A549 (cell line): ENCODE results near the gene TMEM86B. TPM values are rescaled to one million over a fixed set of nuclear protein-coding genes. Genes with fewer than 3 reads are reported as not detected.

ENCODE experiments used
- ATAC-seq, 2 experiments: fragments of 200-7000 bp in 1 of 2; fragments of >200 bp in 1 of 2; cut with Nextera tagmentation in 1 of 2; cut with Tn5 transposase in 1 of 2; 3 replicates each; pipeline versions ENCODE4 v1.8.0 to v1.9.1; 2018 to 2020; ENCODE audit warnings: mild to moderate bottlenecking in 1 of 2, moderate library complexity in 1 of 2
- CTCF ChIA-PET: fragments of 300-600 bp; sonication (Branson Sonifier 250); formaldehyde crosslinking; extraction: SDS; loops from one replicate; lab custom pipeline; 2021; ENCODE audit warnings: antibody characterized with exemption, inconsistent platforms; lab: Yijun Ruan, JAX
- POLR2A ChIA-PET: fragments of 350-600 bp; formaldehyde crosslinking; extraction: SDS; loops from one replicate; lab custom pipeline; 2021; ENCODE audit warnings: antibody characterized with exemption, inconsistent platforms; lab: Yijun Ruan, JAX
- DNase-seq, 2 experiments: peaks; one replicate each; pipeline versions ENCODE4 v3.0.0 to v3.0.0-alpha.2; 2011 to 2016; ENCODE audit warnings: low read depth in 1 of 2, low spot score in 1 of 2
- FAIRE-seq: peaks from 2 replicates; lab custom pipeline; 2011; peaks lifted over from hg19 to GRCh38; lab: Jason Lieb, UNC
- H3K27ac ChIP-seq, 2 experiments: fragments of >200 bp; sonication (Bioruptor Twin); formaldehyde crosslinking; 3 replicates each; pipeline ENCODE4 v1.5.1; 2016 to 2017
- H3K4me1 ChIP-seq: fragments of >200 bp; sonication (Bioruptor Twin); formaldehyde crosslinking; 3 replicates; pipeline ENCODE4 v1.6.1; 2016
- H3K4me2 ChIP-seq: fragments of >200 bp; sonication (Bioruptor Twin); formaldehyde crosslinking; 3 replicates; pipeline ENCODE4 v1.6.1; 2016
- H3K4me3 ChIP-seq: fragments of >200 bp; sonication (Bioruptor Twin); formaldehyde crosslinking; 3 replicates; pipeline ENCODE4 v1.5.1; 2016
- H3K9me3 ChIP-seq: fragments of >200 bp; sonication (Bioruptor Twin); formaldehyde crosslinking; 3 replicates; pipeline ENCODE4 v1.6.1; 2016
- BCL3 ChIP-seq: fragments of >200 bp; sonication (Bioruptor Twin); formaldehyde crosslinking; IDR thresholded peaks from 3 replicates; pipeline ENCODE4 v1.6.1; 2016
- BHLHE40 ChIP-seq: IDR thresholded peaks from 2 replicates; pipeline ENCODE4 v1.6.1; 2012; ENCODE audit warnings: low read depth, low read length, inconsistent platforms
- CEBPB ChIP-seq, 2 experiments: fragments of >200 bp in 1 of 2; sonication (Bioruptor Twin) in 1 of 2; formaldehyde crosslinking in 1 of 2; IDR thresholded peaks; 2 replicates each; pipeline ENCODE4 v1.6.1; 2012 to 2016
- CHD2 ChIP-seq: fragments of 150-350 bp; IDR thresholded peaks from 2 replicates; pipeline ENCODE4 v1.6.1; 2014; ENCODE audit warnings: low read length; ENCODE audit not compliant: partially characterized antibody
- CHD4 ChIP-seq: fragments of 200-600 bp; sonication (generic); IDR thresholded peaks from 2 replicates; pipeline ENCODE4 v1.6.1; 2016; ENCODE audit warnings: antibody characterized with exemption, mild to moderate bottlenecking, borderline replicate concordance
- EHMT2 ChIP-seq: fragments of 200-600 bp; sonication (generic); IDR thresholded peaks from 2 replicates; pipeline ENCODE4 v1.6.1; 2016; ENCODE audit warnings: antibody characterized with exemption, low read depth, mild to moderate bottlenecking, moderate library complexity
- ELK1 ChIP-seq: fragments of 150-350 bp; IDR thresholded peaks from 2 replicates; pipeline ENCODE4 v1.6.1; 2014; ENCODE audit warnings: low read depth, mild to moderate bottlenecking, low read length
- ESRRA ChIP-seq: fragments of 150-350 bp; IDR thresholded peaks from 2 replicates; pipeline ENCODE4 v1.6.1; 2014; ENCODE audit warnings: mild to moderate bottlenecking, low read length, borderline replicate concordance
- FOXS1 ChIP-seq: fragments of 250-450 bp; sonication (Bioruptor Pico); IDR thresholded peaks from 2 replicates; pipeline ENCODE4 v1.5.0; 2020; ENCODE audit warnings: mild to moderate bottlenecking, moderate library complexity
- HDAC2 ChIP-seq: fragments of 200-600 bp; sonication (generic); IDR thresholded peaks from 2 replicates; pipeline ENCODE4 v1.6.1; 2016
- HEYL ChIP-seq: fragments of 250-450 bp; sonication (Bioruptor Pico); IDR thresholded peaks from 2 replicates; pipeline ENCODE4 v1.8.0; 2021; ENCODE audit warnings: mild to moderate bottlenecking, moderate library complexity
- HOXB13 ChIP-seq: fragments of 250-450 bp; sonication (Bioruptor Pico); IDR thresholded peaks from 2 replicates; pipeline ENCODE4 v1.5.0; 2020; ENCODE audit warnings: low read depth, mild to moderate bottlenecking, moderate library complexity
- JUNB ChIP-seq: fragments of >200 bp; sonication (Bioruptor Twin); formaldehyde crosslinking; IDR thresholded peaks from 2 replicates; pipeline ENCODE4 v1.6.1; 2016
- MAFK ChIP-seq: fragments of 450-650 bp; IDR thresholded peaks from 2 replicates; pipeline ENCODE4 v1.6.1; 2014; ENCODE audit not compliant: partially characterized antibody
- MAX ChIP-seq: IDR thresholded peaks from 2 replicates; pipeline ENCODE4 v1.6.1; 2012
- NFE2L2 ChIP-seq: fragments of 150-350 bp; conservative IDR thresholded peaks from 2 replicates; pipeline ENCODE4 v1.6.1; 2014; ENCODE audit warnings: low read length
- PHF8 ChIP-seq: fragments of 200-600 bp; sonication (generic); IDR thresholded peaks from 2 replicates; pipeline ENCODE4 v1.6.1; 2016; ENCODE audit warnings: low read depth, mild to moderate bottlenecking, antibody characterized with exemption, moderate library complexity, borderline replicate concordance
- POLR2AphosphoS2 ChIP-seq: conservative IDR thresholded peaks from 2 replicates; pipeline ENCODE4 v1.6.1; 2012; ENCODE audit warnings: low read length, improper control_type of control experiment, inconsistent platforms
- RCOR1 ChIP-seq: fragments of 150-350 bp; IDR thresholded peaks from 2 replicates; pipeline ENCODE4 v1.6.1; 2014; ENCODE audit warnings: antibody characterized with exemption, low read length, low read depth
- SMC3 ChIP-seq: fragments of >200 bp; sonication (Bioruptor Twin); formaldehyde crosslinking; IDR thresholded peaks from 3 replicates; pipeline ENCODE4 v1.6.1; 2018; ENCODE audit warnings: inconsistent platforms
- SREBF2 ChIP-seq: fragments of 450-650 bp; IDR thresholded peaks from 2 replicates; pipeline ENCODE4 v1.6.1; 2014; ENCODE audit warnings: mild to moderate bottlenecking, moderate library complexity
- TP53 ChIP-seq: fragments of 250-450 bp; sonication (Bioruptor Pico); IDR thresholded peaks from 2 replicates; pipeline ENCODE4 v1.5.0; 2021; ENCODE audit warnings: mild to moderate bottlenecking, moderate library complexity
- ZC3H11A ChIP-seq: fragments of 450-650 bp; IDR thresholded peaks from 2 replicates; pipeline ENCODE4 v1.6.1; 2014; ENCODE audit warnings: antibody characterized with exemption, mild to moderate bottlenecking
- ZFP36 ChIP-seq: fragments of 450-650 bp; IDR thresholded peaks from 2 replicates; pipeline ENCODE4 v1.6.1; 2014; ENCODE audit warnings: borderline replicate concordance; ENCODE audit not compliant: partially characterized antibody
- ZSCAN20 ChIP-seq: fragments of 250-450 bp; sonication (Bioruptor Pico); IDR thresholded peaks from 2 replicates; pipeline ENCODE4 v1.8.0; 2022; ENCODE audit warnings: mild to moderate bottlenecking, moderate library complexity
- WGBS: methylation state at CpG from one replicate; pipeline ENCODE4 v1.1.6; 2017; ENCODE audit errors: missing lambda C conversion rate; 5-methylcytosine and 5-hydroxymethylcytosine counted together
- polyA plus RNA-seq, 4 experiments: library from polyadenylated mRNA; depleted of rRNA in 3 of 4; stranded (reverse); fragments of >200 nt; fragmentation: RNase III in 1 of 4; extraction: RNeasy Plus Mini Kit Qiagen cat#74134 plus additional on column Dnase treatment in 1 of 4; gene quantifications; 2 replicates in 3 of 4; 3 replicates in 1 of 4; pipeline ENCODE4 v1.2.3, GENCODE V29; 2011 to 2017
- TF ChIP-seq, protein P1 (sequence below): fragments of 250-450 bp; sonication (Bioruptor Pico); IDR thresholded peaks from 2 replicates; pipeline ENCODE4 v1.5.0; 2020; ENCODE audit warnings: low read depth, mild to moderate bottlenecking, moderate library complexity

TMEM86B gene
- polyA plus RNA-seq, 2 of the 4 experiments (the other 2 are of a cell fraction): 1.6 to 3.4 TPM

- no peak for DNase-seq
- ChIA-PET POLR2A (no interaction called here), CTCF (interaction anchor here (1.1 to 1.8 kb wide), 5 partner anchors 10 to 100 kb away, joined by 3 to 6 read pairs (median 4); no protein-coding TSS in a partner anchor)
- no peak overlapping the region for H3K27ac ChIP-seq
- no peak overlapping the region for H3K4me3 ChIP-seq
- no peaks in the 10 kb centered on the region for H3K4me1 ChIP-seq
- no peak for FAIRE-seq
- no peak for ATAC-seq
- TF ChIP-seq ZSCAN20 (CRISPR knock-in tag) (no peak), POLR2AphosphoS2 (no peak), SMC3 (no peak), CHD4 (no peak), JUNB (no peak), MAFK (no peak), ZC3H11A (no peak), HOXB13 (no peak), FOXS1 (CRISPR knock-in tag) (no peak), BHLHE40 (no peak)
- 91% methylated on average over 32 of the region's 37 CpGs for WGBS
- H3K4me2 ChIP-seq: no peak overlapping the region
- no peaks in the 10 kb centered on the region for H3K9me3 ChIP-seq
These were observed 12.8 kb upstream of the TMEM86B start for GRCh38 chr19:55241143-55241934.

DNA sequence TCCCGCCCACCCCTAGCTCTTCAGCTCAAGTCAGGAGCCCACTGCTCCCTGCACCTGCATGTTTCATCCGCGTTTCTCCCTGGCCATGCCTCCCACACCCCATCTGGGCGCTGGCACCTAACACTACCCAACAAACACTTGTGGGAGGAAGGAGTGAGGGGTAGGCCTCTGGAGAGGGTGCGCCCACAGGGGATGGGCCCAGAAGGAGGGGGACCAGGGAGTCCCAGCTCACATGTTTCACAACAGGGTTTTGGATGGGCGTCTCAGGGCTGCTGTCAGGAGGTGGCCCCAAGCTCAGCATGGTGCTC lies 12.1 kb upstream of the TMEM86B start:
- WGBS: 94% methylated on average over 6 of the region's 6 CpGs
- ChIA-PET POLR2A (no interaction called here), CTCF (interaction anchor here (0.8 to 1.8 kb wide), 5 partner anchors 9 to 144 kb away, joined by 3 to 6 read pairs (median 4); partner anchors contain the start of gene TMEM238)
- no peak for TF ChIP-seq TP53 (CRISPR knock-in tag)
- TF ChIP-seq SREBF2: no peak
- no peak for TF ChIP-seq PHF8
- no peak for TF ChIP-seq ZSCAN20 (CRISPR knock-in tag)
- TF ChIP-seq ESRRA: no peak
- ATAC-seq (no peak), FAIRE-seq (no peak), DNase-seq (no peak)
- H3K9me3 ChIP-seq: no peaks in the 10 kb centered on the region
- no peaks in the 10 kb centered on the region for H3K4me1 ChIP-seq
- no peak overlapping the region for H3K27ac ChIP-seq
- H3K4me2 ChIP-seq: no peak overlapping the region
- no peak overlapping the region for H3K4me3 ChIP-seq

- FAIRE-seq (no peak), DNase-seq (no peak), ATAC-seq (no peak)
- Histone ChIP-seq H3K9me3 (no peaks in the 10 kb centered on the region), H3K27ac (no peak overlapping the region), H3K4me2 (no peak overlapping the region), H3K4me1 (no peaks in the 10 kb centered on the region), H3K4me3 (no peak overlapping the region)
- ChIA-PET POLR2A (interaction anchor here (1.1 kb wide), 1 partner anchor 15 kb away, joined by 3 read pairs; no protein-coding TSS in a partner anchor), CTCF (interaction anchor here (0.6 to 2.0 kb wide), 4 partner anchors 9 to 400 kb away, joined by 3 to 6 read pairs (median 4); no protein-coding TSS in a partner anchor)
- 95% methylated on average over 11 of the region's 12 CpGs for WGBS
- TF ChIP-seq CEBPB (IDR thresholded peaks at IDR 0.05): no peak
These were observed 10.4 kb upstream of the TMEM86B start for GRCh38 chr19:55239004-55239403.

GRCh38 chr19:55238030-55238429 lies 9.5 kb upstream of the TMEM86B start:
- POLR2A ChIA-PET: no interaction called here
- WGBS: 96% methylated on average over 7 of the region's 8 CpGs
- CTCF ChIA-PET: interaction anchor here (0.6 to 2.0 kb wide), 14 partner anchors 8 to 409 kb away, joined by 3 to 8 read pairs (median 4); partner anchors contain the start of genes DNAAF3 and TMEM86B
- FAIRE-seq: no peak
- TF ChIP-seq ZC3H11A: no peak
- TF ChIP-seq MAFK: no peak
- TF ChIP-seq CHD4: no peak
- no peak for TF ChIP-seq HDAC2
- TF ChIP-seq HEYL: no peak
- no peak for TF ChIP-seq EHMT2
- TF ChIP-seq, protein P1, sequence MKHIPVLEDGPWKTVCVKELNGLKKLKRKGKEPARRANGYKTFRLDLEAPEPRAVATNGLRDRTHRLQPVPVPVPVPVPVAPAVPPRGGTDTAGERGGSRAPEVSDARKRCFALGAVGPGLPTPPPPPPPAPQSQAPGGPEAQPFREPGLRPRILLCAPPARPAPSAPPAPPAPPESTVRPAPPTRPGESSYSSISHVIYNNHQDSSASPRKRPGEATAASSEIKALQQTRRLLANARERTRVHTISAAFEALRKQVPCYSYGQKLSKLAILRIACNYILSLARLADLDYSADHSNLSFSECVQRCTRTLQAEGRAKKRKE: no peak
- no peak for TF ChIP-seq NFE2L2
- TF ChIP-seq ZFP36: no peak
- no peak for TF ChIP-seq ZSCAN20 (CRISPR knock-in tag)
- TF ChIP-seq RCOR1: no peak
- no peak for TF ChIP-seq MAX
- TF ChIP-seq POLR2AphosphoS2: no peak
- no peak for TF ChIP-seq BCL3
- no peak for TF ChIP-seq CHD2
- no peak for TF ChIP-seq ELK1
- no peak overlapping the region for H3K27ac ChIP-seq
- ATAC-seq: no peak
- no peak overlapping the region for H3K4me3 ChIP-seq
- H3K4me2 ChIP-seq: no peak overlapping the region
- H3K9me3 ChIP-seq: no peaks in the 10 kb centered on the region
- DNase-seq: no peak
- no peaks in the 10 kb centered on the region for H3K4me1 ChIP-seq
